HG03097 (cell line): Measurements from ENCODE around the gene AXDND1.
"Not testable (repeated sequence)": the region's sequence is repeated elsewhere in the genome, so short reads cannot be mapped to it uniquely, and the experiment has no call there.

ENCODE experiments used
- ATAC-seq: cut with Tn5 transposase; IDR thresholded peaks from one replicate; pipeline ENCODE4 v1.9.1; 2021; ENCODE audit not compliant: unreplicated experiment, low FRiP score

The AXDND1 gene

DNA sequence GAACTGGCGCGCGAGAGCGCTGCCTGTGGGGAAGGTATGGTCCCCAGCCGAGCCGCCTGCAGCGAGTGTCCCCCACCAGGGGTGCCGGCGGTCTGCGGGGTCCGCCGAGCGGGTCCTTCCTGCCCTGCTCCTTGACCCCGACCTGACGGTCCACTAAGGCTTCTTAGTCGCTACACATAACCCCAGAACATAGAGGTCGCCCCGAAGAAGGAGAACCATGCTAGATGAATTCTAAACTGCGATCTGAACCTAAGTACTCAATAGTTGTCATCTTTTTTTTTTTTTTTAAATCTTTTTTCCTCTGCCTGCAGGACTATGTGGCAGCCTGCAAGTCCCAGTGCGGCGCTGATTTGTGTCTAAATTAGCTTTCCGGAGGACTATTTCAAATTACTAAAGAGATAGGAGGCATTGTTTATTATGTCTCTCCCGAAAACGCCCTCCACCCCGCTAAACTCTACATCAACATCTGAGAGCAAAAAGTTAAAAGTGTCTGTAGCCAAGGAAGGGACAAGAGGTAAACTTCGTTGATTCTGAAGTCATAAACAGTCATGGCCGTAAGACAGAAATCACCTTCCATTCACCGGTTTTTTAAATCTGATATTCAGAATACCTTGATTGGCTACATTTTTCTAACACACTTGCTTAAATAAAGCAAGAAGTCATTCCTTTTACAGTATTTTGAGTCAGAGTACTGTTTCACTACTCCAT lies 476 bp downstream of the AXDND1 start:
- ATAC-seq = no peak

DNA sequence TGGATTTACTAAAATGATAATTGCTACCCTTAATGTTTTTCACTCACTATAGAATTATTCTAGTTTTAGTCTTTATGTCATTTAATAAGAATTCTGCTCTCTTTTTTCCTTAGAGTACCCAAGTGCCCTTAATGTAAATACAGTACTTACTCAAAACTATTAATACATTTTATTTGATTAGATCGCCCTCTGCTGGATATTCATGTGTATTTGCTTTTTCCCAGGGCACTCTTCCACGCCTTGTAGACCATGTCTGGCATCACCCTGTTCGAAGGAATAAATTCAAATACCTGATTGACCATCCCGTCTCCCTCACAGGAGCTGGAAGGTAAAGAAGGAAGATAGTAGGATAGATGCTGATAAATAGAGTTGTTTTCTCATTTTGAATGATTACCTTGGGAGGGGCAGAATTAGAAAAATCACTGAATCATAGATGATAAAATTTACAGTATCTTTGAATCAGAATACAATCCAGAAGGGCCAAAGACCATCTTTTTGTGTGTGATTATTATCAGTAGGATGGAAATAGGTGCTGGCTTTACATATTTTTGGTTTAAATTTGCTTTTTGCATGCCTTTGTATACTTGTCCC lies 4.1 kb downstream of the AXDND1 start:
- ATAC-seq = no peak

DNA sequence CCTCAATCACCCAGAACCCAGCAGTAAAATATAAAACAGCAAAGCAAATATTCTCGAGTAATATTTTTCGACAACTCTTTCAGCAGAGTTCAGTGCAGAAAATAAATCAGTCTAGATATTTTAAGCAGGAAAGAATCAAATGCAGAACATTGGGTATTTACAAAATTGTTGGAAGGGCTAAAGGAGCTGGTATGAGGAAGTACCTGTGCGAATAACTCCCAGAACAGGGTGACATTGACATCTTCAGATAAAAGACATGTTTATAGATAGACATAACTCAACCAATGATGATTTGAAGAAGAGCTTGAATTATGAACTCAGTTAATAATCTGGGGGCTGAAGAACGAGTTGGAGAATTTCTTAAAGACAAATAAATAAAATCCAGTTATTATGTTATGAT lies 6.4 kb downstream of the AXDND1 start:
- no peak for ATAC-seq

DNA sequence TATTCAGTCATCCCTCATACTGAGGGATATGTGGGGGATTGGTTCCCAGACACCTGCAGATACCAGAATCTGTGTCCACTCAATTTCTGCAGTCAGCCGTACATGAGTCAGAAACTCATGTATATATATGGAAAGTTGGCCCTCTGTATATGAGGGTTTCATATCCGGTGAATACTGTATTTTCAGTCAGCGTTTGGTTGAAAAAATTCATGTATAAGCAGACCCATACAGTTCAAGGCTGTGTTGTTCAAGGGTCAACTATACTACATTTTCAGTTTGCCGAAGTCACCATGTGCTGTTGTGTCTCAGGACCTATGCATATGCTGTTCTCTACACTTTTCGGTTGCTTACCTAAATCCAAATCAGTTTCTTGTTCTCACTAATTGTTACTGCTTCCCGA lies 10.5 kb downstream of the AXDND1 start:
- ATAC-seq = no peak

DNA sequence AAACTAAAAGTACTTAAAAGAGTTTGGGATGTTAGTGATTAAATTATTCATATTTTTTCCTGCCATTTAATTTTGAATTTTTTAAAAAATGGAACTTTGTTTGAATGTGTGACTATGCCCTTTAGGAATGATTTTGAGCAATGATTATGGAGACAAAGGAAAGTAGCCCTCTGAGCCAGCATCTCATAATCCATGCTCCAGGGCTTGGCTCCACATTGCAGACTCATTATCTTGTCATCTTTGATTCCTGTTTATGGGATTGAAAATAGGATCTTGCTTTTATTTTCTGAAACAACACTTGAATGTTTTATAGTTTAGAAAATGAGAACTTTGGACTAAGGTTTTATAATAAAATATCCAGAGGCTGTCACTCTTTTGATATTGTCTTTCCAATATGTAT lies 14.5 kb downstream of the AXDND1 start:
- no peak for ATAC-seq

DNA sequence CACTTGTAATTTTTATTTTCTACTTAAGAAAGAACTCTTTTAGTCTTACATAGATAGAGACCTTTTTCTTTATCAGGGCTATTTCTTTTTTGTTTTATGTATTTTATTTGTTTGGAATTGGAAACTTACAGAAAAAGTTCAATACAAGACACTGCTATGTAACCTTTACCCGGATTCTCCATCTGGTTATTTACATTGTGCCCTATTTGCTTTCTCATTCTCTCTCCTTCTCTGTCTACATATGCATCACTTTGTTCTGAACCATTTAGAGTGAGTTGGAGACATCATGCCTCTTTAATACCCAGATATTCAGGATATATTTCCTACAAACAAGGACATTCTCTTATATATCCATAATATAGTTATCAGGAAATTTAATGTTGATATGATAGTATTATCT lies 18.3 kb downstream of the AXDND1 start:
- no peak for ATAC-seq

DNA sequence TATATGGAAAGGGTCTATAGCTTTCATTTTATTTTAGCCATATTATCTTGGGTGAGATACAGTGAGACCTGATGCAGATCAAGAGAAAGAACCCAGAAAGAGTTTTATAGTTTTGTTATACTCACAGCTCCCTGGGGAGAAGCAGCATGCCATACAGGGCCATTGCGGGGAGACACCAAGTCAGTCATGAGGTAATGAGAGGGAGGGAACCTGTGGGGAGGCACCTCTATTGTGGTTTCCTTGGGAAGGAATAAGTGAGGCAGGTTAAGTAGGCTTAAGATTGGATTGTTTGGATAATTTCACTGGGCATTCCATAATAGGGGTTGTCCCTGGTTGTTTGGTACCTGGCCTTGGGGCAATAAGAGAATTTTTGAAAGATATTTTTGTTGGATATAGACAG lies 19.7 kb downstream of the AXDND1 start:
- no peak for ATAC-seq

DNA sequence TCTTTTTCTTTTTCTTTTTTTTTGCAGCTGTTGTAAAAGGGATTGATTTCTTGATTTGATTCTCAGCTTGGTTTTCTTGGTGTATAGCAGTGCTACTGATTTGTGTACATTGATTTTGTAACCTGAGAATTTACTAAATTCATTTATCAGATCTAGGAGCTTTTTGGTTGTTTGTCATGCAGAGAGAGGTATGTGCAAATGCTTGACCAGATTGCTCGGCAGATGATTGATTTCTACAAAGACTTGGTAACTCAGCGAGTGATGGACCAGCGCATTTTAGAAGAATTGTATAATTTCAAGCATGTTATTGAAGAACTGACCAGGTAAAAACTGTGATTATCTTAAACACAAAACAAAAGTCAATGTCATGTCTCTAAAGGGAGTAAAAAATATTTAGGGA lies 27.9 kb downstream of the AXDND1 start:
- ATAC-seq = no peak

DNA sequence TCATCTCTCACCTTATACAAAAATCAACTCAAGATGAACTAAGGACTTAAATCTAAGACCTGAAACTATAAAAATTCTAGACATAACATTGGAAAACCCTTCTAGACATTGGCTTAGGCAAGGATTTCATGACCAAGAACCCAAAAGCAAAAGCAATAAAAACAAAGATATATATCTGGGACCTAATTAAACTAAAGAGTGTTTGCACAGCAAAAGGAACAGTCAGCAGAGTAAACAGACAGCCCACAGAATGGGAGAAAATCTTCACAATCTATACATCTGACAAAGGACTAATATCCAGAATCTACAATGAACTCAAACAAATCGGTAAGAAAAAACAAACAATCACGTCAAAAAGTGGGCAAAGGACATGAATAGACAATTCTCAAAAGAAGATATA lies 33.6 kb downstream of the AXDND1 start:
- not testable (repeated sequence) for ATAC-seq

DNA sequence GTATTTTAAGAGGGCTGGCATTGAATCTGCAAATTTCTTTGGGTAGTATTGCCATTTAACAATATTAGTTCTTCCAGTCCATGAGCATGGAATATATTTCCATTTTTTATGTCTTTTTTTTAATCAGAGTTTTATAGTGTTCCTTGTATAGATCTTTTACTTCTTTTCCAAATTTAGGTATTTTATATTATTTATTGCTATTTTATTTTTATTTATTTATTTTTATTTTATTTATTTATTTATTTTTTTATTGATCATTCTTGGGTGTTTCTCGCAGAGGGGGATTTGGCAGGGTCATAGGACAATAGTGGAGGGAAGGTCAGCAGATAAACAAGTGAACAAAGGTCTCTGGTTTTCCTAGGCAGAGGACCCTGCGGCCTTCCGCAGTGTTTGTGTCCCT lies 52.0 kb downstream of the AXDND1 start:
- ATAC-seq = not testable (repeated sequence)

DNA sequence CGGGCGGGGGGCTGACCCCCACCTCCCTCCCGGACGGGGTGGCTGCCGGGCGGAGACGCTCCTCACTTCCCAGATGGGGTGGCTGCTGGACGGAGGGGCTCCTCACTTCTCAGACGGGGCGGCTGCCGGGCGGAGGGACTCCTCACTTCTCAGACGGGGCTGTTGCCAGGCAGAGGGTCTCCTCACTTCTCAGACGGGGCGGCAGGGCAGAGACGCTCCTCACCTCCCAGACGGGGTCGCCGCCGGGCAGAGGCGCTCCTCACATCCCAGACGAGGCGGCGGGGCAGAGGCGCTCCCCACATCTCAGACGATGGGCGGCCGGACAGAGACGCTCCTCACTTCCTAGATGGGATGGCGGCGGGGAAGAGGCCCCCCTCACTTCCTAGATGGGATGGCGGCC lies 52.9 kb downstream of the AXDND1 start:
- ATAC-seq = not testable (repeated sequence)

DNA sequence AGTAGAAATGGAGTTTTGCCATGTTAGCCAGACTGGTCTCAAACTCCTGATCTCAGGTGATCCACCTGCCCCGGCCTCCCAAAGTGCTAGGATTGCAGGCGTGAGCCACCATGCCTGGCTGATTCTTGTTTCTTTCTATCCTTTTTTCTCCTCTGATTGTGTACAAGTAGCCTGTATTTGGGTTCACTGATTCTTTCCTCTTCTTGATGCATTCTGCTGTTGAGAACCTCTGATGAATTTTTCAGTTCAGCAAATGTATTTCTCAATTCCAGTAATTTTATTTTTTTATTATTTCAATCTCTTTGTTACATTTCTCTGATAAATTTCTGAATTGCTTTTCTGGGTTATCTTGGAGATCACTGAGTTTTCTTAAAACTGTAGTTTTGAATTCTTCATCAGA lies 58.8 kb downstream of the AXDND1 start:
- no peak for ATAC-seq

DNA sequence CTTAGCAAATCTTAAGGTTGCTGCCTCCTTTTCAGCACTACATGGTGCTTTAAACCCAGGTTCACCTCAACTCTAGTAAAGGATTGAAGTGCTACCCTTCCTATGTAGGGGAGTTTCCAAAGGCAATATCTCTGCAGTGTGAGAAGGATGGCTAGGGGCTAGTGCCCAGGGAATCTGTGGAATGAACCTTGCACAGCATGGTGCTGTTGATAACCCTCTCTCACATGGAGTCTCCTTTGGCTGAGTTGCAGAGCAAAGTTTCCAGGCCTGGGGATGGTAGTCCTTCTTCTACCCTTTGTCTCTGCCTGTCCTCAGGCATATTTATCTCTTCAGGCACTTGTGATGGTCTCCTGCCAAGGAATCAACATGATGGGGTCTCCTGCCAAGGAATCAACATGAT lies 59.4 kb downstream of the AXDND1 start:
- no peak for ATAC-seq

DNA sequence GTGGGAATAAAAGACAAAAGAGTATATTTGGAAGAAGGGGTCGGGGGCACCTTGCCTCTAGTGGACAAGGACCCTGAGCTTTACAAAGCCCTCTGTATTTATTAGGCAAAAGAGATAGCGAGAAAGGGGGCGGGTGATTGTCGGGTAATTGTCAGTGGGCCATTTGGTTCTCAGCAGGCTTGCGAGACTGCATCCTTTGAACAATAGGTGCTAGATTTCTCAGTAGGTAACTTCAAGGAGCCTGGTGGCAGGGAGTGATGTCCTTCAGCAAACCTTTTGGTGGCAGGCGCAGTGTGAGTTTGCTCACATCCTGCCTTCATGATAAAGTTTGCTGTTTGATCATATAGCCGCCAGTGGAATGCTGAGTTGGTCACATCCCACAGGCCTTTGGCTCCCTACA lies 71.4 kb downstream of the AXDND1 start:
- ATAC-seq = no peak

DNA sequence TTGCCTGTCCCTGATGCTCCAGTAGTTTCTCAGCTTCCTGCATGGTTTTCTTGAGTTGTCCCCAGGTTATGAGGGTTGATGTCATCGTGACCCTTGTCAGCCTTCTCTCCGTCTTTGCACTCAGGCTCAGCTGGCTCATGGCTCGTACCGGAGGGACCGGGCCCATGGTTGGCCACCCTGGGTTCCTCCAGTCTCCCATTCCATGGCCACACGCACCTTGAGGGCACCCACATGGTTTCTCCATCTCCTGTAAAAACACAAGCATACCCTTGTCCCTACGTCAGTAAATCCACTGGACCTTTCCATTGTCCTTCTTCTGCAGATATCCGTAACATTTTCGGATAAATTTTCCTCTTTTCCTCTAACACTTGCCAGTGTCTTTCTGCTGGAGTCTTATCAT lies 73.9 kb downstream of the AXDND1 start:
- ATAC-seq = not testable (repeated sequence)

DNA sequence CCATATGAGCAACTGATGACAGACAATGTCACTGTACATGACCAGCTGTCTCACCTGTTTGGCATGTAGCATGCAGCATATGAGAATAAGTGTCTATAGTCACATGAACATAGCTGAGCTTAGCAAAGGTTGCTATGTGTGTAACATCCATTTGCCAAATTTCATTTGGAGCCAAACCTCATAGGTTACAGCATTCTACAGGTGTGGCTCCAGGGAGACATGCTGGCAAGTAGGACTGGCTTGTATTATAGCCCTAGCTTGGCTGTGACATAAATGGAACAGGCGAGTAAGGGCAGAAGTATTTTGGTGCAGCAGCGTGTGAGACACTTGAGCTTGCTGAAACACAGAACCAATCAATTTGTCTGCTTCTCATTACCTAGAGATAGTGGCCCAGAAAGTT lies 74.5 kb downstream of the AXDND1 start:
- not testable (repeated sequence) for ATAC-seq

DNA sequence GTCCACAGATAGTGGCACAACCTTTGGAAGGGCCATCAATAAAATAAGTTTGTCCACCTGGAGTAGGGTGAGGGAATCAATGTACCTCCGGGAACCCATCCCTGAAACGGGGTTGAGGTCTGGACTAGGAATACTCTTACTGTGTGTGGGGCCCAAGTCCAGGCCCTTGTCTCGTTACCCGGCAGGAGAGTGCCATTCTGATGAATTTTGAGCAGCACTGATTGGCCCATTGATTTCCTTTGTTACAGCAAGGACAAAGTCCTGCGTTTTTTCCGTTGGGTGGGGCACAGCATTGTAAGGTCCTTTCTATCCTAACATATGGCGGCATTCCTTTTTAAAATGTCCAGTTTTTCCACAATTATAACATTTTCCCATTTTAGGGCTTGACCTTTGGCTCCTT lies 75.2 kb downstream of the AXDND1 start:
- ATAC-seq = no peak

DNA sequence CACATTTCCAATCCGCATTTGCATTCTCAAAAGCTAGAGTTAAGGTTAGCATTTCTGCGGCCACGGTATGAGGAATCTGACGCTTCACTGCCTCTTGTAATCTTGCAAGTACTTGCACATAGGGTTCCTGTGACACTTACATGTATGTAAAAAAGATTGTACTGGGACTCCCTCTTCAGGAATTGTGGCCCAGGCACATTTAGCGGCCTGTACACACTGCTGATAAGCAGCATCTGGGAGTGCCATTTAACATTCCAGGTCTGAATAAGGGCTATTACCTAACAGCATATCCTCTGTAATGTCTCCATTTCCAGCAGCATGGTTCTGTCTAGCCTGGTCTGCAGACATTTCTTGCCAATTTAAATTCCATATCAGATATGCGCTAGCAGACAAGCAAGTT lies 75.7 kb downstream of the AXDND1 start:
- ATAC-seq = no peak

DNA sequence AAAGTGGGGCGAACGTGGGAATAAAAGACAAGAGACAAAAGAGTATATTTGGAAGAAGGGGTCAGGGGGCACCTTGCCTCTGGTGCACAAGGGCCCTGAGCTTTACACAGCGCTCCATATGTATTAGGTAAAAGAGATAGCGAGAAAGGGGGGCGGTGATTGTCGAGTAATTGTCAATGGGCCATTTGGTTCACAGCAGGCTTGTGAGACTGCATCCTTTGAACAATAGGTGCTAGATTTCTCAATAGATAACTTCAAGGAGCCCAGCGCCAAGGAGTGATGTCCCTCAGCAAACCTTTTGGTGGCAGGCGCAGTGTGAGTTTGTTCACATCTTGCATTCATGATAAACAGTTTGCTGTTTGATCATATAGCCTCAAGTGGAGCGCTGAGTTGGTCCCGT lies 77.1 kb downstream of the AXDND1 start:
- not testable (repeated sequence) for ATAC-seq

DNA sequence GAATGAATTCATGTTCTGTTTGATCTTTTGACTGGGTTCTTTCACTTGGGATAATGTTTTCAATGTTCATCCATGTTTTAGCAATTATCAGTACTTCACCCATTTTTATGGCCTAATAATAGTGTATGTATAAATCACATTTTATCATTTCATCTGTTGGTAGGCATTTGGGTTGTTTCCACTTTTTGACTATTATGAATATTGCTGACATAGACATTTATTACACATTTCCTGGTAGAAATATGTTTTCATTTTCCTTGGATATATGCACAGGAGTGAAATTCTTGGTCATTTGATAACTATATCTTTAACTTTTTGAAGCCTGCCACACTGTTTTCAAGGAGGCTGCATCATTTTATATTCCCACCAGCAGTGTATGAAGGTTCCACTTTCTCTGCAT lies 79.8 kb downstream of the AXDND1 start:
- no peak for ATAC-seq

DNA sequence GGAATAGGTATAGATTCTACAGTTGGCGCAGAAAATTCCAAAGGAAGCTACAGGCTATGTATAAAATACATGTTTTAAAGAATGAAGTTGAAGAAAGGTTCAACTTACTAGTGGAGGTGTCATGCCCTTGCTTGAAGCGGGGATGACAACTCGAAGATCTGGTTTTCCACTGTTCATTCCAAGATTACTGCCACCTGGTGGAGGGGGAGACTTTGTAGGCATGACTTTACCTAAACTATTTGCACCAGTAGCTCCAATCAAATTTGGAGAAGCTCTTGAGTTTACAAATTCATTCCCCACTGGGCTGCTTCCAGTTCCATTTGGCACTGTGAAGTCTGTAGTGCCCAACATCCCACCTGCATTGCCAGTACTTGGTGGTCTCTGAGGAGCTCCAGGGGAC lies 81.7 kb downstream of the AXDND1 start:
- ATAC-seq = no peak

DNA sequence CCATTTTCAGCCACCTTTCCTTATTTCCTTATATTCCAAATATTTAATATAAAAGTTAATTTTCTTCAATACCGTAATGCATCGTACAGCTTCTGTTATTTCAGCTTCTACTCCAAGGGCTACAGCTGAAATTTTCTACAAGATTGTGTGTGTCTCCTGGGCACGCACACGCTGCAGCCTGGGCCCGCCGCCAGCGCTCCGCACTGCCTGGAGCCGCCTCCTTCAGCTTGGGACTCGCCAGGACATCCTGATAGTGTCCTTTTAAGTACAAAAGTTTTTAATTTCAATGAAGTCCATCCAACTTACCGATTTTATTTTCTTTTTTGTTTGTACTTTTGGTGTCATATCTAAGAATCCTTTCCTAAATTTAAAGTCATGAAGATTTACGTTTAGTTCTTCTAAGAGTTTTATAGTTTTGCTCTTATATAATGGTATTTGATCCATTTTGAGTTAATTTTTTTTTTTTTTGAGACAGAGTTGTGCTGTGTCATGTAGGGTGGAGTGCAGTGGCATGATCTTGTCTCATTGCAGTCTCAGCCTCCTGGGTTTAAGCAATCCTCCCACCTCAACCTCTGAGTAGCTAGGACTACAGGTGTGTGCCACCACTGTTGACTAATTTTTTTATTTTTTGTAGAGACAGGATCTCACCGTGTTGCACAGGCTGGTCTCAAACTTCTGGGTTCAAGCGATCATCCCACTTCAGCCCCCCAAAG lies 82.8 kb downstream of the AXDND1 start:
- ATAC-seq = no peak
